Measurements from ENCODE around the gene SLC25A39. TPM values are rescaled to one million over a fixed set of nuclear protein-coding genes. Genes with fewer than 3 reads are reported as not detected.

SLC25A39 gene
- total RNA-seq = 88.2 and 89.6 TPM in 2 replicates

GRCh38 chr17:44324571-44325275 is at the start of gene SLC25A39:
Gene SLC25A39 (minus strand): TSS chr17:44324823. CDS start chr17:44323562, 1,261 bp downstream.

GRCh38 chr17:44363613-44364159 is 39.1 kb upstream of the SLC25A39 start, which contains the start of gene FAM171A2:
Gene FAM171A2 (minus strand): TSS chr17:44363853. CDS start chr17:44363714, 139 bp downstream.

GRCh38 chr17:44344939-44345453 is 20.4 kb upstream of the SLC25A39 start, which contains the start of gene GRN:
Gene GRN (plus strand): TSS chr17:44345302. CDS start chr17:44349165, 3,863 bp downstream.

GRCh38 chr17:44308320-44308818 is 16.3 kb downstream of the SLC25A39 start, which contains the start of gene RUNDC3A:
Gene RUNDC3A (plus strand): TSS chr17:44308601. CDS start chr17:44308833, 232 bp downstream.

Small RNA genes lying within 50 kb of the gene (small RNA-seq; reads per million reads assigned to genes)
- gene RF00012 (ENCODE audit: low replicate concordance) (not detected), gene RN7SL507P (ENCODE audit: low replicate concordance) (not detected), gene RNU6-453P (ENCODE audit: low replicate concordance) (not detected)

Other genes starting within 250 kb of the SLC25A39 start
- gene HDAC5, start 201.2 kb downstream of the SLC25A39 start, total RNA-seq = 58.9 and 66.4 TPM in 2 replicates
- 0.66 and 12.2 TPM in 2 replicates for gene HROB, start 182.9 kb downstream of the SLC25A39 start, total RNA-seq
- gene ASB16, start 154.1 kb downstream of the SLC25A39 start, total RNA-seq = 0.88 TPM in 1 of 2 replicates, not detected in the other
- 27.5 and 31.3 TPM in 2 replicates for gene TMUB2, start 137.9 kb downstream of the SLC25A39 start, total RNA-seq
- 43.5 and 65.1 TPM in 2 replicates for gene ATXN7L3, start 124.9 kb downstream of the SLC25A39 start, total RNA-seq
- gene UBTF, start 105.1 kb downstream of the SLC25A39 start, total RNA-seq = 48.4 and 49.2 TPM in 2 replicates
- not detected in 2 replicates for gene SLC4A1, start 56.7 kb downstream of the SLC25A39 start, total RNA-seq
- gene RUNDC3A, start 16.2 kb downstream of the SLC25A39 start, total RNA-seq = 0.22 TPM in 1 of 2 replicates, not detected in the other
- gene GRN, start 20.5 kb upstream of the SLC25A39 start, total RNA-seq = 170 and 678 TPM in 2 replicates
- 2.2 and 3.4 TPM in 2 replicates for gene FAM171A2, start 39.0 kb upstream of the SLC25A39 start, total RNA-seq
- gene ITGA2B, start 64.8 kb upstream of the SLC25A39 start, total RNA-seq = under 0.01 and 0.66 TPM in 2 replicates
- gene GPATCH8, start 178.6 kb upstream of the SLC25A39 start, total RNA-seq = 22.8 and 28.9 TPM in 2 replicates
- 26.1 and 34.4 TPM in 2 replicates for gene FZD2, start 232.7 kb upstream of the SLC25A39 start, total RNA-seq

All from placental pericyte (primary cell).